NCI-H526 treated with DMSO at 0.1 percent for 48 hours (cell line): Measurements from ENCODE around the gene RND2.
"Not testable (repeated sequence)": the region's sequence is repeated elsewhere in the genome, so short reads cannot be mapped to it uniquely, and the experiment has no call there.

Source experiments
- DNase-seq: peaks from one replicate; lab custom pipeline; 2025; lab: John Stamatoyannopoulos, UW

RND2 gene

GRCh38 chr17:43027091-43028032 lies 2.3 kb downstream of the RND2 start:
- no peak for DNase-seq

- no peak for DNase-seq
Observed at GRCh38 chr17:43028221-43028861, 3.3 kb downstream of the RND2 start.

GRCh38 chr17:43030137-43030767 lies 5.2 kb downstream of the RND2 start:
- no peak for DNase-seq

GRCh38 chr17:43031666-43032065 lies 6.6 kb downstream of the RND2 start:
- DNase-seq: no peak

- no peak for DNase-seq
Observed at GRCh38 chr17:43033948-43034881, 9.2 kb downstream of the RND2 start.

GRCh38 chr17:43034894-43035293 lies 9.9 kb downstream of the RND2 start:
- DNase-seq: no peak

- no peak for DNase-seq
Observed at GRCh38 chr17:43039646-43040045, 14.6 kb downstream of the RND2 start.

GRCh38 chr17:43040655-43041054 lies 15.6 kb downstream of the RND2 start:
- DNase-seq: peak; percentile 64

- no peak for DNase-seq
Observed at GRCh38 chr17:43042025-43042628, 17.1 kb downstream of the RND2 start.

- DNase-seq: no peak
Observed at GRCh38 chr17:43043307-43043706, 18.3 kb downstream of the RND2 start.

- DNase-seq: no peak
Observed at GRCh38 chr17:43044024-43044423, 19.0 kb downstream of the RND2 start.

- DNase-seq: no peak
Observed at GRCh38 chr17:43051969-43052368, 26.9 kb downstream of the RND2 start.

- not testable (repeated sequence) for DNase-seq
Observed at GRCh38 chr17:43053008-43053407, 28.0 kb downstream of the RND2 start.

- DNase-seq: no peak
Observed at GRCh38 chr17:43056051-43056450, 31.0 kb downstream of the RND2 start.

- no peak for DNase-seq
Observed at GRCh38 chr17:43062984-43063638, 38.1 kb downstream of the RND2 start.

GRCh38 chr17:43068570-43069367 lies 43.7 kb downstream of the RND2 start:
- no peak for DNase-seq

GRCh38 chr17:43069368-43069898 lies 44.4 kb downstream of the RND2 start:
- DNase-seq: no peak

- DNase-seq: no peak
Observed at GRCh38 chr17:43070257-43070656, 45.2 kb downstream of the RND2 start.

- DNase-seq: no peak
Observed at GRCh38 chr17:43070872-43071271, 45.8 kb downstream of the RND2 start.

GRCh38 chr17:43074869-43075268 lies 49.8 kb downstream of the RND2 start:
- DNase-seq: no peak
